Measurements from ENCODE around the gene GNRH2. TPM values are rescaled to one million over a fixed set of nuclear protein-coding genes. Genes with fewer than 3 reads are reported as not detected.

GNRH2 gene
- total and polyA plus RNA-seq, 2 of the 8 experiments (the other 6 are each of a cell fraction or from before 2014, with no cell fraction given) = 0.09 to 0.82 TPM

DNA sequence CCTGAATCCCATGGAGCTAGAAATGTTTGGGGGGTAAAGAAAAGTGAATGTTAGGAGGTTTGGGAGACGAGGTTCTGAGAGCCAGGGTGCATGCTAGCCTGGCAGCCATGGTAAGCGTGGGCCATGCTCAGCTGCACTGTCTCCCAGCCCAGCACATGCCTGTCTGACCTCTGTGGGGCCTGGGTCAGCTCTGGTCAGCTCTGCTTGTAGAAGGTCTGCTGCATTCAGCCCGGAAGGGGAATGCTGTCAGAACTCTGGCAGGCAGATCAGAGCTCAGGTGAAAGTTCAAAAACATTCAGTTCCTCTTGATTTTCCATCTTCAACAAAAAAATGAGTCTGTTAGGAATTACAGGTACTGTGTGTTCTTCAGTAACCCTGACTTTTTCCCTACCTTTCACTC is 5.8 kb upstream of the GNRH2 start:
- CTCF ChIA-PET (ENCODE audit: partially characterized antibody) = interaction anchor here (1.9 kb wide), 1 partner anchor 16 kb away, joined by 6 read pairs; no protein-coding TSS in a partner anchor
- TF ChIP-seq KDM4A (IDR thresholded peaks at IDR 0.05; ENCODE audit: low read depth, low read length, severe bottlenecking) = no peak
- TF ChIP-seq TAF7 (optimal IDR thresholded peaks at IDR 0.05; ENCODE audit: borderline replicate concordance, low read depth, low read length) = no peak
- no peak for TF ChIP-seq CBX8 (IDR thresholded peaks at IDR 0.05; ENCODE audit: borderline replicate concordance, low read depth, low read length)
- TF ChIP-seq SIN3A (conservative IDR thresholded peaks at IDR 0.05 in 1 of 2, IDR thresholded peaks at IDR 0.05 in 1 of 2; ENCODE audit: low read depth in 1 of 2, low read length in 2 of 2) = no peak
- TF ChIP-seq FOSL1 (IDR thresholded peaks at IDR 0.05; ENCODE audit: insufficient read depth, low read depth, low read length) = no peak
- no peak for TF ChIP-seq EZH2 (IDR thresholded peaks at IDR 0.05; ENCODE audit: low read depth, low read length, severe bottlenecking)
- no peak for TF ChIP-seq SIX5 (IDR thresholded peaks at IDR 0.05; ENCODE audit: low read depth, low read length)
- no peak for TF ChIP-seq NANOG (IDR thresholded peaks at IDR 0.05; ENCODE audit: insufficient read depth, low read depth, low read length, poor library complexity, severe bottlenecking)

More for the DNA sequence above, 5.8 kb upstream of the GNRH2 start:
- Histone ChIP-seq H3K4me1 (replicated peaks in 1 of 4; ENCODE audit: control insufficient read depth in 3 of 4, insufficient read depth in 4 of 4, low read length in 3 of 4) (peaks cover 0 to 9% (median 4%) of the 10 kb centered on the region in 4 experiments; a peak in 5 of 7 replicates), H3K23me2 (ENCODE audit: low read depth, low read length) (no peaks in the 10 kb centered on the region), H4K91ac (replicated peaks; ENCODE audit: insufficient read length, low read length) (no peak overlapping the region), H3K23ac (ENCODE audit: insufficient read length) (no peak overlapping the region), H3K18ac (ENCODE audit: extremely low read depth, low read length) (no peak overlapping the region), H3K27ac (ENCODE audit: low read depth, low read length) (no peak overlapping the region), H3K79me2 (ENCODE audit: control insufficient read depth in 1 of 2, insufficient read depth in 2 of 2, low read length in 2 of 2) (no peaks in the 10 kb centered on the region), H2BK120ac (replicated peaks; ENCODE audit: low read depth, low read length) (no peak overlapping the region), H3K14ac (ENCODE audit: insufficient read length) (no peak overlapping the region), H2BK12ac (ENCODE audit: low read depth, low read length) (no peak overlapping the region), H3K4ac (replicated peaks; ENCODE audit: insufficient read length, low read depth, low read length) (no peak overlapping the region), H2AK5ac (ENCODE audit: low read depth, low read length) (no peak overlapping the region), H3K9me3 (ENCODE audit: insufficient read depth in 2 of 2, low read depth in 1 of 2, low read length in 1 of 2) (no peaks in the 10 kb centered on the region), H2BK5ac (ENCODE audit: low read depth, low read length) (no peak overlapping the region), H3K36me3 (ENCODE audit: control insufficient read depth in 2 of 4, insufficient read depth in 4 of 4, low read length in 3 of 4) (peaks cover 24 to 45% (median 33%) of the 10 kb centered on the region in 4 experiments), H2BK20ac (ENCODE audit: low read length) (no peak overlapping the region), H4K20me1 (replicated peaks in 1 of 2; ENCODE audit: control insufficient read depth in 1 of 2, insufficient read depth in 2 of 2, low read length in 2 of 2) (peaks cover 2 to 4% of the 10 kb centered on the region in 2 experiments), H4K5ac (ENCODE audit: insufficient read length, low read depth, low read length) (no peak overlapping the region), H4K8ac (ENCODE audit: extremely low read depth, insufficient read depth, low read length) (no peak overlapping the region), H2AFZ (ENCODE audit: low read length) (no peak overlapping the region), H3K79me1 (ENCODE audit: low read depth, low read length) (no peaks in the 10 kb centered on the region), H3K9ac (replicated peaks in 1 of 4; ENCODE audit: extremely low read depth in 1 of 4, low read depth in 3 of 4, low read length in 3 of 4) (no peak overlapping the region), H3K4me2 (ENCODE audit: insufficient read depth in 1 of 2, low read depth in 2 of 2, low read length in 2 of 2) (no peak overlapping the region), H3K4me3 (ENCODE audit: extremely low read depth in 1 of 4, insufficient read depth in 2 of 4, low read depth in 3 of 4, low read length in 4 of 4) (no peak overlapping the region), H2BK15ac (ENCODE audit: low read length) (no peak overlapping the region), H3K27me3 (replicated peaks in 1 of 4; ENCODE audit: control insufficient read depth in 3 of 4, extremely low read depth in 1 of 4, insufficient read depth in 3 of 4, low read length in 3 of 4) (no peaks in the 10 kb centered on the region), H3K56ac (replicated peaks; ENCODE audit: insufficient read length, low read depth, low read length) (no peak overlapping the region)
- POLR2A ChIA-PET (ENCODE audit: partially characterized antibody) = no interaction called here
- DNase-seq (ENCODE audit: low read depth in 1 of 2, low spot score in 2 of 2) = no peak
- no peak for FAIRE-seq
- 100% methylated on average over 3 of the region's 3 CpGs; no CpG with 5 or more reads in 1 of the 2 experiments for WGBS, 2 experiments (ENCODE audit: extremely low coverage in 1 of 2, insufficient coverage in 1 of 2, insufficient read length in 1 of 2, insufficient replicate concordance in 2 of 2, low coverage in 1 of 2, low lambda C conversion rate in 2 of 2, missing lambda C conversion rate in 1 of 2)

Measured in H1 (cell line).